ENCODE measurements around the gene RAPH1. TPM values are rescaled to one million over a fixed set of nuclear protein-coding genes. Genes with fewer than 3 reads are reported as not detected.

The RAPH1 gene
- total RNA-seq, 1 donor = 2.8 TPM

DNA sequence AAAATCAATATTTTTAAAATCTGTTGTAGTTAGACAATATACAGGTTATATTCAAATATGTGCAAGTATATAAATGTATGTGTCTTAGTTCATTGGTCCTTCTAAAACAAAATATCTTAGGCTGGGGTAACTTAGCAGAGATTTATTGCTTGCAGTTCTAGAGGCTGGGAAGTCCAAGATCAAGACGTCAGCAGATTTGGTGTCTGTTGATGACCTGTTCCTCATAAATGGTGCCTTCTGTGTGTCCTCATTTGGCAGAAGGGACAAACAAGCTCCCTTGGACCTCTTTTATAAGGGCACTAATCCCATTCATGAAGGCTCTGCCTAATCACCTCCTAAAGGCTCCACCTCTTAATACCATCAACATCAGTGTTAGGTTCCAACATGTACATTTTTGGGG lies 175.7 kb downstream of the RAPH1 start:
- no peaks in the 10 kb centered on the region for H3K27me3 ChIP-seq (ENCODE audit: insufficient read depth, low read length)
- no peaks in the 10 kb centered on the region for H3K9me3 ChIP-seq (ENCODE audit: low read depth, low read length)
- H3K4me3 ChIP-seq (ENCODE audit: low read length) = no peak overlapping the region
- no peaks in the 10 kb centered on the region for H3K4me1 ChIP-seq (ENCODE audit: insufficient read depth, low read length)

DNA sequence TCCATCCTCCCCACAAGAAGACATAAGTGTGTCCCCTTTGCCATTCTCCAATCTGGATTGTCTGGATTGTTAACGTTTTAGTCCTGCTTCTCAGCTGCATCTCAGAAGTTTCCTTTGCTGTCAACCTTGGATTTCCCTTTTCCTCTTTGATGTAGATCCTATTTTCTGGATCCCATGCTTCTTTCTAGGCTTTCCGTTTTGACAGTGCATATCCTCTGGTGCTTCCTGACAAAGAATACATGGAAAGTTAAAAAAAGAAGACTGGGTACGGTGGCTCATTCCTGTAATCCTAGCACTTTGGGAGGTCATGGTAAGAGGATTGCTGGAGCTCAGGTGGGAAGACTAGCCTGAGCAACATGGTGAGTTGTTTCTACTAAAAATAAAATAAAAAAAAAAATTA lies 180.1 kb downstream of the RAPH1 start:
- Histone ChIP-seq H3K4me1 (ENCODE audit: insufficient read depth, low read length) (no peaks in the 10 kb centered on the region), H3K27me3 (ENCODE audit: insufficient read depth, low read length) (no peaks in the 10 kb centered on the region), H3K4me3 (ENCODE audit: low read length) (no peak overlapping the region), H3K9me3 (ENCODE audit: low read depth, low read length) (no peaks in the 10 kb centered on the region)

DNA sequence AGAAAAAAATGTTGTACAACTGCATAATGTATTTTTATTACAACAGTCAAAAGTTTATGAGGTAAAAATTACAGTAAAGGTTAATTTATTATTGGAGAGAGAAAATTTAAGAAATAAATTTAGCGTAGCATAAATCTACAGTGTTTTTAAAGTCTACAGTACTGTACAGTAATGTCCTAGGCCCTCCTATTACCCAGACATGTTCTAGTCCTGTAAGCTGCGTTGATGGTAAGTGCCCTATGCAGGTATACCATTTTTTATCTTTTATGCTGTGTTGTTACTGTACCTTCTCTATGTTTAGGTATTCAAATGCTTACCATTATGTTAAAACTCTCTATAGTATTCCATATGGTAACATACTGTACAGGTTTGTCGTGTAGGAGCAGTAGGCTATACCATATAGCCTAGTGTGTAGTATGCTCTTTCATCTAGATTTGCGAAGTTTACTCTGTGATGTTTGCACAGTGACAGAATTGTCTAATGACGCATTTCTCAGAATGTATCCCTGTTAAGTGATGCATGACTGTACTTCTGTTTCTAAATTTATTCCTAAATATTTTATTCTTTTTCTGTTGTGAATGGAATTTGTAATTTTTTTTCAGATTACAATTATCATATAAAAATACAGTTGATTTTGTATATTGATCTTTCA lies 182.4 kb downstream of the RAPH1 start:
- Histone ChIP-seq H3K4me1 (ENCODE audit: insufficient read depth, low read length) (no peaks in the 10 kb centered on the region), H3K9me3 (ENCODE audit: low read depth, low read length) (no peaks in the 10 kb centered on the region), H3K27me3 (ENCODE audit: insufficient read depth, low read length) (no peaks in the 10 kb centered on the region), H3K4me3 (ENCODE audit: low read length) (no peak overlapping the region)

DNA sequence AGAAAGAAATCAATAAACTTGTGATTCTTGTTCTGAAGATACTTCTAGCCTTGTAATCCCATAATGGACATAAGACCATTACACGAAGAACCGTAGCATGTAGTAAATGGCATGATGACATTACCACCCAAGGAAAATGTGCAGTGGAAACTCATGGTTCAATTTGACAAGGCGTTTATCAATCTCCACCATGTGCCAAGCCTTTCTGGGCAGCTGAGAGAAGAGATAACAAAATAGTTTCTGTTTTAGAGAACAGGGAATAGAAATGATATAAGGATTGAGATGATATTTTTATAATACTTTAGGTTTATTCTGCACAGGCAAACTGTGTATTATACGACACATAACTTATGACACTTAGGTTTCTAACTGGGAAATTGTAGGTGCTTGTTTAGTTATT lies 187.7 kb downstream of the RAPH1 start:
- Histone ChIP-seq H3K27me3 (ENCODE audit: insufficient read depth, low read length) (no peaks in the 10 kb centered on the region), H3K9me3 (ENCODE audit: low read depth, low read length) (no peaks in the 10 kb centered on the region), H3K4me1 (ENCODE audit: insufficient read depth, low read length) (no peaks in the 10 kb centered on the region), H3K4me3 (ENCODE audit: low read length) (no peak overlapping the region)

DNA sequence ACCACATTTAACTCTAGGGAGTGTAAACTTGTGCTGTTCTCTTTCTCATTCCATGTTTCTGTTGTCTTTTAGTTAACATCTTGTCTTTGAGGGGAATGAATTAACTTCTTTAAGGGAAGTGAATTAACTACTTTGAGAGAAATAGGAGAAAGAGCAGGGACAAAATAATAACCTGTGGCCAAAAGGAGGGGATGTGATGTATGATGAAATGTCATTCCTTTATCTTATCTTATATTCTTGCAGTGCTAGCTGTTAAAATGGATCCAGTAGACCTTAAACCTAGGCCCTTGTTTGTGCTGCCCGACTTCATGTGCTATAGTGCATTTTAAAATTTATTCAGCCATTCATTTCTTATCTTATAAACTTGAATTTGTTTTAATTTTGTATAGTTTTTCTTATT lies 188.5 kb downstream of the RAPH1 start:
- Histone ChIP-seq H3K9me3 (ENCODE audit: low read depth, low read length) (no peaks in the 10 kb centered on the region), H3K4me1 (ENCODE audit: insufficient read depth, low read length) (no peaks in the 10 kb centered on the region), H3K4me3 (ENCODE audit: low read length) (no peak overlapping the region), H3K27me3 (ENCODE audit: insufficient read depth, low read length) (no peaks in the 10 kb centered on the region)

DNA sequence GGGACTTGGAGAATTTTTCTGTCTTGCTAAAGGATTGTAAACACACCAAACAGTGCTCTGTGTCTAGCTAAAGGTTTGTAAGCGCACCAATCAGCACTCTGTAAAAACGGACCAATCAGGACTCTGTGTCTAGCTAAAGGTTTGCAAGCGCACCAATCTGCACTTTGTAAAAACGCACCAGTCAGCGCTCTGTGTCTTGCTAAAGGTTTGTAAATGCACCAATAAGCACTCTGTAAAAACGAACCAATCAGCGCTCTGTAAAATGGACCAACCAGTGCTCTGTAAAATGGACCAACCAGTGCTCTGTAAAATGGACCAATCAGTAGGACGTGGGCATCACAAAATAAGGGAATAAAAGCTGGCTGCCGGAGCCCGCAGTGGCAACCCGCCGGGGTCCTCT lies 190.4 kb downstream of the RAPH1 start:
- Histone ChIP-seq H3K27me3 (ENCODE audit: insufficient read depth, low read length) (no peaks in the 10 kb centered on the region), H3K4me1 (ENCODE audit: insufficient read depth, low read length) (no peaks in the 10 kb centered on the region), H3K4me3 (ENCODE audit: low read length) (no peak overlapping the region), H3K9me3 (ENCODE audit: low read depth, low read length) (no peaks in the 10 kb centered on the region)

Other genes starting within 250 kb of the RAPH1 start
- gene ABI2, start 206.9 kb downstream of the RAPH1 start, total RNA-seq = 11.4 TPM
- 85.3 TPM for gene CD28, start 171.3 kb upstream of the RAPH1 start, total RNA-seq